GM18867 (cell line): ENCODE measurements around the gene SUFU.

Experiments used
- ATAC-seq: cut with Tn5 transposase; IDR thresholded peaks from one replicate; pipeline ENCODE4 v1.9.1; 2021; ENCODE audit warnings: mild to moderate bottlenecking, moderate library complexity; ENCODE audit not compliant: unreplicated experiment

SUFU gene

GRCh38 chr10:102593074-102593803, 89.5 kb downstream of the SUFU start:
- no peak for ATAC-seq

- no peak for ATAC-seq
Measured at GRCh38 chr10:102593804-102594079, 90.0 kb downstream of the SUFU start.

- ATAC-seq, result no peak
Measured at GRCh38 chr10:102595293-102595692, 91.5 kb downstream of the SUFU start.

- ATAC-seq, result no peak
Measured at GRCh38 chr10:102595897-102596296, 92.1 kb downstream of the SUFU start.

GRCh38 chr10:102596506-102596971, 92.8 kb downstream of the SUFU start:
- no peak for ATAC-seq

DNA sequence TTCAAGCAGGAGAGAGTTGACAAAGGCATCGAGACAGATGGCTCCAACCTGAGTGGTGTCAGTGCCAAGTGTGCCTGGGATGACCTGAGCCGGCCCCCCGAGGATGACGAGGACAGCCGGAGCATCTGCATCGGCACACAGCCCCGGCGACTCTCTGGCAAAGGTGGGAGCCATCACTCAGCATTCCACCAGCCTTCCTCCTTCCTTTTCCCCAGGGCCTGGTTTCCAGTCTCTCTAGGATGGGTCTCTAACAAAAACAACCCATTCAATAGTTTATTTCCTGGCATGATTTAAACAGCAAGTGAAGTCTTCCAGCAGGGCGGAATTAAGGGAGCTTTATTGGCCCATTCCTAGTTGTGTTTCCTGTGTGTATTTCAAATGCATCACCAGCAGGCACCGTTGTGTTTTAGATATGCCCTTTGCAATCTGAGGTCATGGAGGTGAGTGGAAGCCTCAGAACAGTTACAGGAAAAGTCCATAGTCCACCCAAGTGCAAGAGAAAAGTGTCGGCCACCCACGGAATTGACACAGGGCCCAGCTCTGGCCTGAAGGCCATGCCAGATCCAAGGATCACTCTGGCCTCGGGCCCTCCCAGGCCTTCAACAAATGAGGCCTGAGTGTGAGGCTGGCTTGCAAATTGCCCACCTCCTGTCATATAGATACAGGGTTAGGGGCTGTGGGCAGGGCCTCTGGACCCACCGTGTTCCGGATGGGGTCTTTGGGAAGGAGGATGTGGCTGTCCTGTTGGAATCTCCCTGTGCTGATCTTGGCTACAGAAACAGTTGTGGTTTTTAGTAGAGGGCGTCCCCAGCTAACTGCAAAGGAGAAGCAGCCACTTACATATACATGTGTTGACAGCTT, 93.6 kb downstream of the SUFU start:
- no peak for ATAC-seq

GRCh38 chr10:102598243-102598642, 94.5 kb downstream of the SUFU start:
- ATAC-seq, result no peak

- no peak for ATAC-seq
Measured at GRCh38 chr10:102599565-102600327, 96.0 kb downstream of the SUFU start.

DNA sequence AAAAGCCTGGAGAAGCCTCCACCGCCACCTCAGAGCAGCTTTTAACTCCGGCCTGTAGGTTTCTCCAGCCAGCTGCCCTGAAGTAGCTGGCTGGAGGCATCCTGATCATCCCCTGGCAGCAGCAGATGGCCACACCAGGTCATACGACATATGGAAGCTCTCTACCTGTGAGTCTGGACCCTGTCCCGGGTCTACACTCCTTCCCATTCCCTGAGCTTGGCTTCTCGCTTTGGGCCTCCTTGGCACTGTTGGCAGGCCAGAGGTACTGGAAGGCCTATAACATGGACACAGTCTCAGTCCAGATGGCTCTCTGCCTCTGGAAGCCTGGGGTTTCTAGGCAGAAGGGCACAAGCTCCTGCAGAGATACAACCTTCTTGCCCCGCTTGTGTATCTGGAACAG, 97.0 kb downstream of the SUFU start:
- no peak for ATAC-seq

DNA sequence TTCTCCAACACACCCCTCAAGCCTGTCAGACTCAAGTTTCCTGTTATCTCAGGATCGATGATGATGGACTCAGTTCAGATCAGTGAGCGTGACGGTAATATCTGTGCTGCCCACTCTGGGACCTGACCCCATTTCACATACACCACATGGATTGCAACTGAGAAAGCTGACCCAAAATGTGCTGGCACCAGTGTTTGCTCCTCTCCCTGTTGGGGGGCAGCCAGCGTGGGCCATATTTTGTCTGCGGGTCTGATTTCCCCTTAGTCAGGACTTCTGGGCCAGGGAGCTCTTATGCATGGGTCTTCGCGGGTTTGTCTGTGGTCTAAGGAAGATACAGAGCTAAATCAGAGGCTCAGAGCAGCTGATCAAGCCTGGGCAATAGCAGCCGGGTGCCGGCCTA, 97.9 kb downstream of the SUFU start:
- no peak for ATAC-seq

DNA sequence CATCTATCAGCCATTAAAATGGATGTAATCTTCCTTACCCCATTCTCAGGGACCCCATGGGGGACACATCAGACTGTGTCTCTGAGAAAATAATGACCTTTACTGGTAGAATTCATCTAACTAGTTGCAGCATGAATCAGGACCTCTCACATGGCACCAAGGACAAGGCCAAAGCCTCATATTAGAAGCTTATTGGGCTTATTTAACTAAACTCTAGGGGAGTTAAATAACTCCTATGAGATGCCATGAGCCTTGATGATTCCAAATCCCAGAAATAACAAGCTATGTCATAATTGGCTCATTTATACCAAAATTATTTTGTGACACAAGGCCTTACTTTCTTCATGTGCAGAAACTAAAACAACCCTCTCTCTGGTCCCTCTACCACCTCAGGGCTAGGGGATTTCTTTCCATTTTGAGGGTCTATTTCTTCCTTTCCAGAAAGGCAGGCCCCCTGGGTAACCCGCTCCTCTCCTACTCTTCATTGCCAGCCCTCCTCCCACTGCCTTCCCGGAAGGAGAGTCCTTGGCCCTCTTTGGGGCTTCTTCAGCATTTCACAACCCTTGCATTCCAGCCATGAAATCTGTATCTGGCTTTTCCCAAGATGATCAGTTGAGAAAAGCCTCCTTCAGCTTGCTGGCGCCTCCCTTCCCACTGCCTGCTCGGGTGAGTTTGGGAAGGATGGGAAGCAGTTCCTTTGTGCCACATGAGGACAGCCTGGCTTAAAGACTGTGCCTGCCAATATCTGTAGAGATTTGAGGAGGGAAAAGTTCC, 98.7 kb downstream of the SUFU start:
- no peak for ATAC-seq

- ATAC-seq, result no peak
Measured at GRCh38 chr10:102603946-102604345, 100.2 kb downstream of the SUFU start.

- no peak for ATAC-seq
Measured at GRCh38 chr10:102604439-102604841, 100.7 kb downstream of the SUFU start.

GRCh38 chr10:102605712-102606111, 101.9 kb downstream of the SUFU start:
- ATAC-seq, result no peak

- no peak for ATAC-seq
Measured at GRCh38 chr10:102608487-102608886, 104.7 kb downstream of the SUFU start.

DNA sequence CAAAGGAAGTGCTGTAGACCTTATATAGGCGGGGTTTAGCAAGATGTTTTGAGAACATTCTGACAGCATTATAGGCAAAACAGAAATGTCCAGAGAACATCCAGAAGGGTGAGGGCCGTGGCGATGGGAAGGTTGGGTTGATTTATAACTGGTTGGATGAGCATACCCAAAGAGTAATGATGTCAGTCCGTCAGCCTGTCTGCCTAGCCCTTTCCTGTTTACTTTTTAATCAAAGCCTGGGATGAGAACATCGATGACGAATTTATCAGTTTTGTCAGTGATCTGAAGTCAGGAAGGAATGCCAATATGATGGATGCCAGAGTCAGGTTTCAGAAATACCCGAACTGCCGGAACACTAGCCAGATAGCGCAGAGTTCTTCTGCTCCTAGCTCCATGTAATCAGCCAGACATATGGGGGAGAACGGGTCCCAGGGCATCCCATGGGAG, 106.7 kb downstream of the SUFU start:
- no peak for ATAC-seq

DNA sequence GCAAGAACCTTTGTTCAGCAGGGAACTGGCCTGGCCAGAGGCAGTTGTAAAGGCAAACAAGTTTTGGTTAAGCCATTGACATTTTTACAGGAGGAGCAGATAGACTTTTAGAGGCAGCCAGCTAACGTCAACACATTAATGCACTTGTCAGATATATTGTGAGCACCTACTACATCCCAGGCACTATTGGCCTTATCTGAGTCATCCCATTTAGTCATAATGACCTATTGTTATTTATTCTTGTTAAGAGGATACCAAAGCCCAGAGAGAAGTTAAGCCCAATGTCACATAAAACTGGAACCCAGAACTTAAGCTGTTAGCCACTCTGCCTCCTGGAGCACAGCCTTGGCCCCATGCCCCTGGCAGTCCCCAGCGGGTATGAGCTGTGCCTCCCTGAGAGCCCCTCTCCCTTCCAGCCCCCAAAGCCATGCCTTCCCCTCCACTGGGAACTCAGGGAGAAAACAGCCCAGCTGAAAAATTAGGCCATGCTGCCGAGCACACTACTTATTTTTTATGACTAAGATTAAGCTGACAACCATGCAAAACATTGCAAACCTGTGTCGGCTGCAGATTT, 107.8 kb downstream of the SUFU start:
- no peak for ATAC-seq

DNA sequence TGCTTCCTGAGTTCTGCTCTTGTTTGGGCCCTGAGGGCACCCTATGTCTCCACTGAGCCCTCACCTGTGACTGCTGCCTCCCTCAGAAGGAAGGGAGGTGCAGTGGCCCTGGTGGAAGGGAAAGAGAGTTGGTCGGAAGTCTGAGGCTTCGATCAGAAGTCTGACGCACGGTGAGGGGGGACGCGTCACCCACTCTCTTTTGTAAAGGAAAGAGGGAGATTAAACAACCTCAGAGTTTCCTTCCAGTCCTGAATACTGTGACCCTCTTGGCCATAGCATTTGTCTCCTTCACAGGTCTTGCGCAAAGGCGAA, 109.1 kb downstream of the SUFU start:
- no peak for ATAC-seq

DNA sequence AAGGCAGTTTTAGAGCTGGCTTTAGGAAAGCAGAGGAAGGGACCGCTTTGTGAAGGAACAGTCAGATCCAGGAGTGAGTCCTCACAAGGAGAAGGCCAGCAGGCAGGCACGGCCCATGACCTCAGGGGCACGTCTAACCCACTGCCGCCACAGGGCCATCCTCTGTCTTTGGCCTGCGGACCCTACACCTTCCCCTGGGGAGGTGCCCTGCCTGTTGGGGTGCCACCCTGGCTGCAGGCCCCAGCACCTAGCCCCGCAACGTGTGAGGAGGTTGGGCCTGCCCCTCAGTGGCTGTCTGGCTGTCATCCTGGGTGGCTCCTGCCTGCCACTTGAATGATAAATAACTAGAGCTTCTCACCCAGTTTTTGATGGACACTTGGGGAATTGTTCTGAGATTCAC, 109.5 kb downstream of the SUFU start:
- no peak for ATAC-seq

- ATAC-seq, result no peak
Measured at GRCh38 chr10:102613785-102614184, 110.0 kb downstream of the SUFU start.

DNA sequence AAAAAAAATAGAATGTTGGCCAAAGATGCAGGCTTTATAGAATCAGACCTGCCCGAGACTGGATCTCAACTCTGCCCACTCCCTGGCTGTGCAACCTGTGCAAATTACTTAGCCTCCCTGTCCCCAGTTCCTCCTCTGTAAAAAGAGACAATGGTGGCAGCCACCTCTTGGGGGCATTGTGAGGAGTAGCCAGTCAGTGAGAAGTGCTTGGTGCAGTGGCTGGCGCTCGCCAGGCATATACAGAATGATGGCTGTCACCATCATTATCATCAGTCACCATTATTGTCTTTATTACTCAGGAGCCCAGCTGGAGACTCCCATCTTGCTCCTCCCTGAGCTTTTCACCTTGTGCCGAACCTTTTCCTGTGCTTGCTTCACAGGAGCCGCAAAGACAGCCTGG, 111.1 kb downstream of the SUFU start:
- ATAC-seq, result no peak
